ENCODE results near the gene BMP8A.
"Not testable (repeated sequence)": the region's sequence is repeated elsewhere in the genome, so short reads cannot be mapped to it uniquely, and the experiment has no call there.

BMP8A gene

DNA sequence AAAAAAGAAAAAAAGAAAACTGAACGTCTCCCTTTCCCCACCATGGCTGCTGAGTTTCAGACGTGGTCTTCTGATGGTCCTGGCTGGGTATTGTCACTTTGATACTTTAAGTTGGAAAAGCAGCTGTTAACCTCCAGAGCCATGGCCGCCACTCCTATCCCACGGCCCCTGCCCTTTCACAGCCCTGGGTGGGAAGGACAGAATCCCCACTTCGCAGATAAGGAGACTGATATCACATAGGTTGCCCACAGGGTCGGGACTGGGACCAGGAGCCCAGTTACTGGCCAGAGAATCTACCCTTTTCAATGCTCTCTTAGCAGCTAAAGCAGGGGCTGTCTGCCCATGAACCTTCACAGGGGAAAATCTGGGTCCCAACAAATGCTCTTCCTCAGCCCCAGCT lies 16.8 kb downstream of the BMP8A start:
- DNase-seq: no peak

- DNase-seq: no peak
These were observed 17.4 kb downstream of the BMP8A start for GRCh38 chr1:39508857-39509305.

GRCh38 chr1:39509360-39510009 lies 18.0 kb downstream of the BMP8A start:
- DNase-seq: no peak

GRCh38 chr1:39510570-39511186 lies 19.2 kb downstream of the BMP8A start:
- DNase-seq: not testable (repeated sequence)

- not testable (repeated sequence) for DNase-seq
These were observed 20.0 kb downstream of the BMP8A start for GRCh38 chr1:39511477-39511876.

- not testable (repeated sequence) for DNase-seq
These were observed 20.9 kb downstream of the BMP8A start for GRCh38 chr1:39512234-39512847.

DNA sequence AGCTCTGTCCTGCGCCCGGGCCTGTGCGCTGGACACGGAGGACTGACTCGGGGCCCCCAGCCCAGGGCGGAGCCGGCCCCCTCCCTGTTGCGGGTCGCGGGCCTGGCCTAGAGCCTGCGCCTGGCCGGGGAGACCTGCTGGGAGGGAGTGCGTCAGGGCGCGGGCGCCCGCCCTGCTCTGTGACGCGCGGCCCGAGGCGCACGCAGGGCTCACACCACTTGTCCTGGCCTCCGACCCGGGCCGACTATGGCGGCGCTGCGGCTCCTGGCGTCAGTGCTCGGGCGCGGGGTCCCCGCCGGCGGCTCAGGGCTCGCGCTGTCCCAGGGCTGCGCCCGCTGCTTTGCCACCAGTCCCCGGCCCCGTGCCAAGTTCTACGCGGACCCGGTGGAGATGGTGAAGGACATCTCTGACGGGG lies 23.3 kb downstream of the BMP8A start:
- not testable (repeated sequence) for DNase-seq

- DNase-seq: not testable (repeated sequence)
These were observed 24.0 kb downstream of the BMP8A start for GRCh38 chr1:39515131-39516086.

- not testable (repeated sequence) for DNase-seq
These were observed 25.4 kb downstream of the BMP8A start for GRCh38 chr1:39516841-39517240.

GRCh38 chr1:39517936-39518335 lies 26.5 kb downstream of the BMP8A start:
- not testable (repeated sequence) for DNase-seq

- DNase-seq: not testable (repeated sequence)
These were observed 27.9 kb downstream of the BMP8A start for GRCh38 chr1:39519376-39519775.

DNA sequence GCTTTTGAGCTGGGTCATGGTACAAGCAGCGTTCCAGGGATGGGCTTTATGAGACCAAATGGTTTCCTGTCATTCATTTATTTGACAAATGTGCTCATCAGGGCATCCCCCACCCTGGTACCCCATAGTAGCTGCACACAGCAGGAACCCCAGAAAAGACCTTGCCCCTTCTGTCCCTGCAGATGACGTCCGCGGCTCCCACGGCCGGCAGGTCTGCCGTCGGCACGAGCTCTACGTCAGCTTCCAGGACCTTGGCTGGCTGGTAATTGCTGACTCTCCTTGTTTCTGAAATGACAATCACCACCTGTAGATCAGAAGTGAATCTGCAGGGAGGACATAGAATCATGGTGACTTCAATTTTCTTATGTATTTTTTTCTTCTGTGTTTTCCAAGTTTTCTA lies 30.8 kb downstream of the BMP8A start:
- not testable (repeated sequence) for DNase-seq

- no peak for DNase-seq
These were observed 31.5 kb downstream of the BMP8A start for GRCh38 chr1:39522661-39523567.

DNA sequence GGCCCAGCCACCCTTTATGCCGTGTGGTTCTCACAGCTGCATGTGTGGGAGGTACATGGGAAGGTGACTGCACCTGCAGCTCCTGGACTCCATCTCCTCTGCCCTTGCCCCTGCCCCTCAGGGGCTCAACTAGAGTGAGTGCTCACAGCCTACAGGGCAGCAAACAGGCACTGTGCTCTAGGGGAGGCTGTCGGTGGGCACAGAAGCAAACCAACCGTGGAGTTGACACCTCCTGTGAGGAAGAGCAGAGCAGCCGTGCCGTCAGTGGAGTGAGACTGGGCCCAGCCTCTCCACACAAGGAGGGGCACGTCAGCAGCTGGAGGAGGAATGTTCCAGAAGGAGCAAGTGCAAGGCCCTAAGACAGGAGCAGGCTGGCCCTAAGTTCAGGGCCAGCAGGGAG lies 32.7 kb downstream of the BMP8A start:
- no peak for DNase-seq

GRCh38 chr1:39524591-39525365 lies 33.3 kb downstream of the BMP8A start:
- no peak for DNase-seq

GRCh38 chr1:39525366-39526165 lies 34.1 kb downstream of the BMP8A start:
- DNase-seq: no peak

- no peak for DNase-seq
These were observed 35.2 kb downstream of the BMP8A start for GRCh38 chr1:39526466-39527189.

DNA sequence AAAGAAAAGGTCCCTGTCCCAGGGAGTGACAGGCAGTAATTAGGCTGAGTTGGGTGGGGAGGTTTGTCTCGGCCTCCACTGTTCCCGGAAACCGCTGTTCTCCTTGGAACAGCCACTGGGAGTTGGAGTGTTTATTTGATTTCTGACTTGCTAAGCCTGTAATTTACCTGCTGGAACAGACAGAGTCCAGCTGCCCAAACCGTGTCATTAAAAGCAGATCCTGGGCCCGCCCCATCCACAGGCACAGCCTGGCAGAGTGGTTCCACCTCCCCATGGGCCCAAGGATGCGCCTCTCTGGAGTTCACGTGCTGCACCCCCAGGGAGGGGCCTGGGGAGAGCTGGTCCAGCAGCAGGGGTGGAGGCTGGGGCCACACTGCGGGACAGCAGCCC lies 35.7 kb downstream of the BMP8A start:
- not testable (repeated sequence) for DNase-seq

DNA sequence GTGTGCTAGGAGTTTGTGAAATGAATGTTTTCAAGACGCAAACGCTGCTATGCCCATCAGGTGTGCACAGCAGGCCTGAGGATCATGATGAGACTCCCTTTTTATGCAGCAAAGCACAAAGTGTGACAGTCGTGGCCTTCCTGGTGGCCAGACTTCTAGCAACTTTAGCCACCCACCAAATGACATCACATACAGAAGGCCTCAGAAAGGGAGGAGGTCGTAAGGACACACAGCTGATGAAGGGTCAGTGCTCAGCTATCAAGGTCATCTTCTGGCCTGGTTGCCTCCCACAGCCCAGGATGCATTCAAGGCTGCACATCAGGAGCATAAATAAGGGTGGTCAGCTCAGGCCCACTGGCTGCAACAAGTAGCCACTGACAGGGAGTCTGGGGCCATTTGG lies 36.6 kb downstream of the BMP8A start:
- DNase-seq: no peak
